OCI-LY1 (cell line): ENCODE results near the gene MRS2.

Experiments used
- H2AFZ ChIP-seq: fragments of 200-600 bp; sonication (generic), shearing (Covaris generic); 2 replicates; pipeline ENCODE4 v1.6.0; 2014; ENCODE audit warnings: antibody characterized with exemption, mild to moderate bottlenecking, low read length
- H3F3A ChIP-seq: fragments of 200-600 bp; sonication (generic), shearing (Covaris generic); 2 replicates; pipeline ENCODE4 v1.6.0; 2014; ENCODE audit warnings: mild to moderate bottlenecking, antibody characterized with exemption, low read length, moderate library complexity; ENCODE audit not compliant: insufficient read depth
- H3K27ac ChIP-seq: fragments of 200-600 bp; sonication (generic); 2 replicates; pipeline ENCODE4 v1.5.1; 2014; ENCODE audit warnings: low read length, mixed run types, mild to moderate bottlenecking, low read depth; ENCODE audit not compliant: poor library complexity, severe bottlenecking
- H3K27me3 ChIP-seq: fragments of 200-600 bp; sonication (generic); 2 replicates; pipeline ENCODE4 v1.6.0; 2014; ENCODE audit warnings: antibody characterized with exemption, mild to moderate bottlenecking, low read length, moderate library complexity; ENCODE audit not compliant: insufficient read depth
- H3K36me3 ChIP-seq: fragments of 200-600 bp; sonication (generic); 2 replicates; pipeline ENCODE4 v1.6.1; 2014; ENCODE audit warnings: mild to moderate bottlenecking, antibody characterized with exemption, low read length, moderate library complexity, mixed read lengths; ENCODE audit not compliant: insufficient read depth
- H3K4me1 ChIP-seq: fragments of 200-600 bp; sonication (generic); 2 replicates; pipeline ENCODE4 v1.5.1; 2014; ENCODE audit warnings: mild to moderate bottlenecking, low read length, moderate library complexity; ENCODE audit not compliant: insufficient read depth, severe bottlenecking
- H3K4me2 ChIP-seq: fragments of 200-600 bp; sonication (generic), shearing (Covaris generic); 2 replicates; pipeline ENCODE4 v1.6.1; 2014; ENCODE audit warnings: low read length
- H3K4me3 ChIP-seq: fragments of 200-600 bp; sonication (generic); 2 replicates; pipeline ENCODE4 v1.5.1; 2014; ENCODE audit warnings: low read length, low read depth, mild to moderate bottlenecking, mixed read lengths; ENCODE audit not compliant: poor library complexity, severe bottlenecking
- H3K79me2 ChIP-seq: fragments of 200-600 bp; shearing (Covaris generic); 2 replicates; pipeline ENCODE4 v1.6.1; 2016; ENCODE audit warnings: mixed run types, low read length, mixed read lengths; ENCODE audit not compliant: insufficient read depth
- H3K9ac ChIP-seq: fragments of 200-600 bp; sonication (generic), shearing (Covaris generic); 2 replicates; pipeline ENCODE4 v1.6.1; 2014; ENCODE audit warnings: mild to moderate bottlenecking, low read length, mixed read lengths
- H3K9me2 ChIP-seq: fragments of 200-600 bp; sonication (generic), shearing (Covaris generic); 2 replicates; pipeline ENCODE4 v1.6.1; 2014; ENCODE audit warnings: low read depth, mild to moderate bottlenecking, low read length, mixed read lengths
- H3K9me3 ChIP-seq: fragments of 200-600 bp; shearing (Covaris generic); 2 replicates; pipeline ENCODE4 v1.6.1; 2014; ENCODE audit warnings: low read length, mixed read lengths
- H4K20me1 ChIP-seq: fragments of 200-600 bp; sonication (generic), shearing (Covaris generic); 2 replicates; pipeline ENCODE4 v1.6.0; 2016; ENCODE audit warnings: mild to moderate bottlenecking, low read length; ENCODE audit not compliant: insufficient read depth
- EZH2 ChIP-seq: fragments of 200-600 bp; sonication (generic), shearing (Covaris generic); IDR thresholded peaks from 2 replicates; pipeline ENCODE4 v1.8.0; 2017; ENCODE audit warnings: borderline replicate concordance, mixed run types, mild to moderate bottlenecking, antibody characterized with exemption, low read length, moderate library complexity, mixed read lengths
- TF ChIP-seq, protein P1 (sequence below): fragments of 200-600 bp; sonication (generic), shearing (Covaris generic); IDR thresholded peaks from 2 replicates; pipeline ENCODE4 v1.5.1; 2017; ENCODE audit warnings: mild to moderate bottlenecking, antibody characterized with exemption, low read length, moderate library complexity, mixed read lengths

MRS2 gene

DNA sequence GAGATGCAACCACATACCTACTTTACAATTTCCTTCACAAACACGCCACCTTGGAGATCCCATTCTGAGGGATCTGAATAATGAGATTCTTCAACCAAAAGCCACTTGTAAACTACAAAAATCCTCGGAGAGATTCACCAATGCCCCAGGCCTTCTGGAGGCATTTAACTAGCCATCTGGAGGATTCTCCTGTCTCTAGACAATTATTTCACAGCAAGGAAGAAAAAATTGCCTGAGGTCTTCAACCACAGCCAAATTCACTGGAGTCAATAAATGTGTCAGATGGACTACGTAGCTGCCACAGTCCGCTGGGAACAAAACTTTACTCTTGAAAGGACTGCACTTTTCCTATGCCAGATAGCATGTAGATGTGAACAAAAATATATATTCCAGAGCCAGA, 25.9 kb upstream of the MRS2 start:
- no peaks in the 10 kb centered on the region for H3K79me2 ChIP-seq
- H3K4me1 ChIP-seq: no peaks in the 10 kb centered on the region
- H3K27ac ChIP-seq: no peak overlapping the region
- H2AFZ ChIP-seq: no peak overlapping the region
- H3F3A ChIP-seq: no peaks in the 10 kb centered on the region
- no peaks in the 10 kb centered on the region for H3K36me3 ChIP-seq
- no peaks in the 10 kb centered on the region for H4K20me1 ChIP-seq
- no peak overlapping the region for H3K4me3 ChIP-seq
- no peaks in the 10 kb centered on the region for H3K9me3 ChIP-seq
- no peaks in the 10 kb centered on the region for H3K9me2 ChIP-seq
- TF ChIP-seq EZH2: no peak
- TF ChIP-seq, protein P1, sequence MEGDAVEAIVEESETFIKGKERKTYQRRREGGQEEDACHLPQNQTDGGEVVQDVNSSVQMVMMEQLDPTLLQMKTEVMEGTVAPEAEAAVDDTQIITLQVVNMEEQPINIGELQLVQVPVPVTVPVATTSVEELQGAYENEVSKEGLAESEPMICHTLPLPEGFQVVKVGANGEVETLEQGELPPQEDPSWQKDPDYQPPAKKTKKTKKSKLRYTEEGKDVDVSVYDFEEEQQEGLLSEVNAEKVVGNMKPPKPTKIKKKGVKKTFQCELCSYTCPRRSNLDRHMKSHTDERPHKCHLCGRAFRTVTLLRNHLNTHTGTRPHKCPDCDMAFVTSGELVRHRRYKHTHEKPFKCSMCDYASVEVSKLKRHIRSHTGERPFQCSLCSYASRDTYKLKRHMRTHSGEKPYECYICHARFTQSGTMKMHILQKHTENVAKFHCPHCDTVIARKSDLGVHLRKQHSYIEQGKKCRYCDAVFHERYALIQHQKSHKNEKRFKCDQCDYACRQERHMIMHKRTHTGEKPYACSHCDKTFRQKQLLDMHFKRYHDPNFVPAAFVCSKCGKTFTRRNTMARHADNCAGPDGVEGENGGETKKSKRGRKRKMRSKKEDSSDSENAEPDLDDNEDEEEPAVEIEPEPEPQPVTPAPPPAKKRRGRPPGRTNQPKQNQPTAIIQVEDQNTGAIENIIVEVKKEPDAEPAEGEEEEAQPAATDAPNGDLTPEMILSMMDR: no peak
- peaks cover 3% of the 10 kb centered on the region; the same call in 1 of the 2 replicates for H3K27me3 ChIP-seq
- H3K4me2 ChIP-seq: no peak overlapping the region
- no peak overlapping the region for H3K9ac ChIP-seq

DNA sequence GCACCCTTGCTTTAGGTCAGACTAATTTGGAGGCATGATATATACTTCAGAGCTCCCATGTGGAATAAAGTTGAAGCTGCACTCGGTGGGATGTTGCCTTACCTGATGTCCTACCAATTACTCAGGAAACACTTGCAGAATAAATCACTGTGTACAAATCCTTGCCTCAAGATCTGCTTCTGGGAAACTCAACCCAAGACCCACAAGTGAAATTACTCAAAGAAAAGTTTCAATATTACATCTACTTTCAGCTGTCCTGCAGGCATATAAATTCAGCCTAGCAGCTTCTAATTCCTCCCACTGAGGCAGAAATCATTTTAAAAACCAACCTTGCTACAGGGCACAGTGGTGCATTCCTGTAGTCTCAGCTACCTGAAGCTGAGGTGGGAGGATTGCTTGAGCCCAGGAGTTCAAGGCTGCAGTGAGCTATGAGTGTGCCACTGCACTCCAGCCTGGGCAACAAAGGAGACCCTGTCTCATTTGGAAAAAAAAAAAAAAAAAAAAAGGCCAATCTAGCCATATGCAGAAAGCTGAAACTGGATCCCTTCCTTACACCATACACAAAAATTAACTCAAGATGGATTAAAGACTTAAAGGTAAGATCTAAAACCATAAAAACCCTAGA, 24.2 kb upstream of the MRS2 start:
- H3F3A ChIP-seq: no peaks in the 10 kb centered on the region
- no peak overlapping the region for H3K4me3 ChIP-seq
- H3K36me3 ChIP-seq: no peaks in the 10 kb centered on the region
- no peaks in the 10 kb centered on the region for H4K20me1 ChIP-seq
- TF ChIP-seq EZH2: no peak
- TF ChIP-seq, protein P1: no peak
- no peaks in the 10 kb centered on the region for H3K4me1 ChIP-seq
- no peak overlapping the region for H3K4me2 ChIP-seq
- H3K9me3 ChIP-seq: no peaks in the 10 kb centered on the region
- peaks cover 3% of the 10 kb centered on the region; the same call in 1 of the 2 replicates for H3K27me3 ChIP-seq
- no peak overlapping the region for H3K27ac ChIP-seq
- H2AFZ ChIP-seq: no peak overlapping the region
- no peaks in the 10 kb centered on the region for H3K79me2 ChIP-seq
- no peak overlapping the region for H3K9ac ChIP-seq
- no peaks in the 10 kb centered on the region for H3K9me2 ChIP-seq

DNA sequence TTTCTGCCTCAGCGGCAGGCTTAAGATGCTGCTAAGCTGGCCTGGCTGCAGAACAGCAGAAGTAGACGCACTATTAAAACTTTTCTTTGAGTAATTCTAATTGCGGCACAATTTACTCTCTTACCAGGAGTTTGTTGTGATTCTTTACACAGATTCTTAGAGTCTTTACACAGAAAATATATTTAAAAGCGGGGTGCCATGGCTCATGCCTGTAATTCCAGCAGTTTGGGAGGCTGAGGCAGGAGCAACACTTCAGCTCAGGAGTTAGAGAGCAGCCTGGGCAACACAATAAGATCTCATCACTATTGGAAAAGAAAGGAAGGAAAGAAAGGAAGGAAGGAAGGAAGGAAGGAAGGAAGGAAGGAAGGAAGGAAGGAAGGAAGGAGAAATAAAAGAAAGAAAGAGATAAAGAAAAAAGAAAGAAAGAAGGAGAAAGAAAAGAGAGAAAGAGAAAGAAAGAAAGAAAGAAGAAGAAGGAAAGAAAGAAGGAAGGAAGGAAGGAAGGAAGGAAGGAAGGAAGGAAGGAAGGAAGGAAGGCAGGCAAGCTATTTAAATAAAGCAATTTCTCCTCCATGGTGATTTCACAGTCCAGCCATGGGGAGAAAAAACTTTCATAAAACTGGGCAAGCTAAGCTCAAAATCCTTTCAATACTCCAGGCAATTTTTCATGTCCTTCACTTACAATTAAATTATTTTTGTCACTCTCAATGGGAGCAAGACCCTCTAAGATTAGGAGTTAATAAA, 21.1 kb upstream of the MRS2 start:
- Histone ChIP-seq H2AFZ (no peak overlapping the region), H3F3A (no peaks in the 10 kb centered on the region), H3K9me3 (no peaks in the 10 kb centered on the region), H3K36me3 (no peaks in the 10 kb centered on the region), H3K4me3 (no peak overlapping the region), H3K4me1 (no peaks in the 10 kb centered on the region), H3K27ac (no peak overlapping the region), H3K79me2 (no peaks in the 10 kb centered on the region), H3K9me2 (no peaks in the 10 kb centered on the region), H3K4me2 (no peak overlapping the region), H3K27me3 (peaks cover 3% of the 10 kb centered on the region; the same call in 1 of the 2 replicates), H4K20me1 (no peaks in the 10 kb centered on the region), H3K9ac (no peak overlapping the region)
- TF ChIP-seq EZH2: no peak
- TF ChIP-seq, protein P1: no peak
